Thyroid gland (tissue), 4 donors: ENCODE results near the gene MYO18B. TPM values are rescaled to one million over a fixed set of nuclear protein-coding genes. Genes with fewer than 3 reads are reported as not detected.

ENCODE experiments used
- DNase-seq, 2 donors: peaks; one replicate each; pipeline ENCODE4 v3.0.0-alpha.2; 2019
- H3K27ac ChIP-seq, 3 donors: fragments of 200-600 bp; sonication (generic); 1 replicate in 2 of 3; 2 replicates in 1 of 3; pipeline ENCODE4 v1.5.1; 2016 to 2019; ENCODE audit warnings: mild to moderate bottlenecking in 1 of 3, moderate library complexity in 1 of 3
- H3K27me3 ChIP-seq: fragments of 200-600 bp; sonication (generic); one replicate; pipeline ENCODE4 v1.5.1; 2019
- H3K36me3 ChIP-seq, 2 donors: fragments of 200-600 bp; sonication (generic); one replicate each; pipeline ENCODE4 v1.5.1; 2016 to 2019
- H3K4me1 ChIP-seq, 2 donors: fragments of 200-600 bp; sonication (generic); one replicate each; pipeline ENCODE4 v1.5.1; 2017 to 2019
- H3K4me3 ChIP-seq, 3 donors: fragments of 200-600 bp; sonication (generic); replicated peaks in 1 of 3; 1 replicate in 2 of 3; 2 replicates in 1 of 3; pipeline ENCODE4 v1.5.1; 2016; ENCODE audit warnings: mild to moderate bottlenecking in 1 of 3
- H3K9me3 ChIP-seq: fragments of 200-600 bp; sonication (generic); one replicate; pipeline ENCODE4 v1.5.1; 2017
- POLR2A ChIP-seq, 2 donors: fragments of 450-650 bp; IDR thresholded peaks; one replicate each; pipeline ENCODE4 v1.6.1; 2017; ENCODE audit warnings: antibody characterized with exemption in 2 of 2, mild to moderate bottlenecking in 2 of 2, moderate library complexity in 1 of 2
- WGBS, 2 donors: methylation state at CpG; one replicate each; pipeline ENCODE4 v1.1.5; 2017; 5-methylcytosine and 5-hydroxymethylcytosine counted together
- intact Hi-C: fragments of 100-400 bp; cut with DNase I; formaldehyde crosslinking; loops from one replicate; pipeline ENCODE4 v1.15.1; 2023
- total RNA-seq, 4 donors: library from RNA; depleted of rRNA; stranded (reverse); fragments of >200 nt; gene quantifications; one replicate each; pipeline ENCODE4 v1.2.3, GENCODE V29; 2016
- TF ChIP-seq, protein P1 (sequence below), 6 experiments: fragments of 200-600 bp in 3 of 6; fragments of 450-650 bp in 3 of 6; sonication (generic) in 3 of 6; IDR thresholded peaks; one replicate each; pipeline ENCODE4 v1.5.1; 2016 to 2019; ENCODE audit warnings: antibody characterized with exemption in 6 of 6, mild to moderate bottlenecking in 2 of 6, inconsistent platforms in 1 of 6, moderate library complexity in 1 of 6

MYO18B gene
- total RNA-seq, 4 donors from 2014 or later: 0.33 TPM; not detected in 3

GRCh38 chr22:25774575-25775026 lies 32.6 kb downstream of the MYO18B start:
- H3K4me1 ChIP-seq: no peaks in the 10 kb centered on the region
- no peaks in the 10 kb centered on the region for H3K27me3 ChIP-seq
- H3K9me3 ChIP-seq: no peaks in the 10 kb centered on the region
- no peak for DNase-seq
- no peak overlapping the region for H3K27ac ChIP-seq
- H3K36me3 ChIP-seq: no peaks in the 10 kb centered on the region
- no peak for TF ChIP-seq POLR2A (IDR thresholded peaks at IDR 0.05)
- TF ChIP-seq, protein P1, sequence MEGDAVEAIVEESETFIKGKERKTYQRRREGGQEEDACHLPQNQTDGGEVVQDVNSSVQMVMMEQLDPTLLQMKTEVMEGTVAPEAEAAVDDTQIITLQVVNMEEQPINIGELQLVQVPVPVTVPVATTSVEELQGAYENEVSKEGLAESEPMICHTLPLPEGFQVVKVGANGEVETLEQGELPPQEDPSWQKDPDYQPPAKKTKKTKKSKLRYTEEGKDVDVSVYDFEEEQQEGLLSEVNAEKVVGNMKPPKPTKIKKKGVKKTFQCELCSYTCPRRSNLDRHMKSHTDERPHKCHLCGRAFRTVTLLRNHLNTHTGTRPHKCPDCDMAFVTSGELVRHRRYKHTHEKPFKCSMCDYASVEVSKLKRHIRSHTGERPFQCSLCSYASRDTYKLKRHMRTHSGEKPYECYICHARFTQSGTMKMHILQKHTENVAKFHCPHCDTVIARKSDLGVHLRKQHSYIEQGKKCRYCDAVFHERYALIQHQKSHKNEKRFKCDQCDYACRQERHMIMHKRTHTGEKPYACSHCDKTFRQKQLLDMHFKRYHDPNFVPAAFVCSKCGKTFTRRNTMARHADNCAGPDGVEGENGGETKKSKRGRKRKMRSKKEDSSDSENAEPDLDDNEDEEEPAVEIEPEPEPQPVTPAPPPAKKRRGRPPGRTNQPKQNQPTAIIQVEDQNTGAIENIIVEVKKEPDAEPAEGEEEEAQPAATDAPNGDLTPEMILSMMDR (IDR thresholded peaks at IDR 0.05): peak in 1 of 6 experiments; percentile 7
- 44 to 74% methylated on average over 6 to 10 of the region's 12 CpGs for WGBS, 2 donors
- intact Hi-C loops: loop anchor here (10.0 kb wide), 1 partner anchor 540 kb away; no protein-coding TSS in a partner anchor
- H3K4me3 ChIP-seq: no peak overlapping the region

GRCh38 chr22:25775531-25775930 lies 33.5 kb downstream of the MYO18B start:
- TF ChIP-seq POLR2A (IDR thresholded peaks at IDR 0.05): no peak
- TF ChIP-seq, protein P1 (IDR thresholded peaks at IDR 0.05): no peak
- H3K9me3 ChIP-seq: no peaks in the 10 kb centered on the region
- no peak overlapping the region for H3K27ac ChIP-seq
- 52 to 64% methylated on average over 8 of the region's 8 CpGs for WGBS, 2 donors
- no peaks in the 10 kb centered on the region for H3K4me1 ChIP-seq
- no peak for DNase-seq
- H3K27me3 ChIP-seq: no peaks in the 10 kb centered on the region
- H3K4me3 ChIP-seq: no peak overlapping the region
- intact Hi-C loops: loop anchor here (10.0 kb wide), 1 partner anchor 541 kb away; no protein-coding TSS in a partner anchor
- H3K36me3 ChIP-seq: no peaks in the 10 kb centered on the region

- 82 to 83% methylated on average over 8 to 9 of the region's 9 CpGs for WGBS, 2 donors
- Histone ChIP-seq H3K4me3 (no peak overlapping the region), H3K27ac (no peak overlapping the region), H3K4me1 (no peaks in the 10 kb centered on the region), H3K36me3 (no peaks in the 10 kb centered on the region), H3K9me3 (no peaks in the 10 kb centered on the region), H3K27me3 (no peaks in the 10 kb centered on the region)
- no peak for TF ChIP-seq POLR2A (IDR thresholded peaks at IDR 0.05)
- TF ChIP-seq, protein P1 (IDR thresholded peaks at IDR 0.05): no peak
- no peak for DNase-seq
- intact Hi-C loops: loop anchor here (10.0 kb wide), 1 partner anchor 543 kb away; no protein-coding TSS in a partner anchor
Observed at GRCh38 chr22:25777411-25777810, 35.4 kb downstream of the MYO18B start.

- Histone ChIP-seq H3K4me3 (no peak overlapping the region), H3K36me3 (no peaks in the 10 kb centered on the region), H3K9me3 (no peaks in the 10 kb centered on the region), H3K27ac (no peak overlapping the region), H3K4me1 (no peaks in the 10 kb centered on the region), H3K27me3 (no peaks in the 10 kb centered on the region)
- 43 to 44% methylated on average over 8 of the region's 8 CpGs for WGBS, 2 donors
- no peak for DNase-seq
- TF ChIP-seq, protein P1 (IDR thresholded peaks at IDR 0.05): no peak
- TF ChIP-seq POLR2A (IDR thresholded peaks at IDR 0.05): no peak
- intact Hi-C loops: loop anchor here (10.0 kb wide), 1 partner anchor 543 kb away; no protein-coding TSS in a partner anchor
Observed at GRCh38 chr22:25777870-25778269, 35.9 kb downstream of the MYO18B start.

DNA sequence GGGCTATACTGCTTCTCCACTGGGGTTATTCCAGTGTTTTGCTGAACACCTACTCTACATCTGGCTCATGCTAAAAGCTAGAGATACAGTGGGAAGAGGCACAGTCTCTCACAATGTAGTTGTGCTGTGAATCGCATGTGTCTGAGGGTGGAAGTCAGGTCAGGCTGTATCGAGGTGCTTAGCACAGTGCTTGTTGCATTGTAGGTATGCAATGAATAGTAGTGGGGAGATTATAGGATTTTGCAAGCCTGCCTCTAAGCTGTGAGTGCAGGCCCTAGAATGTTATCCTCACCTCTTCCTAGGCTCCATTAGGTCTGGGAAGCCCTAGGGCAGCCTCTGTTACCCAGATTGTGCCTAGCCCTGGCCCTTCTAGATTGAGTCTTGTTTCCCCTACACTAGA lies 37.4 kb downstream of the MYO18B start:
- H3K4me1 ChIP-seq: no peaks in the 10 kb centered on the region
- no peak overlapping the region for H3K27ac ChIP-seq
- DNase-seq: no peak
- no peaks in the 10 kb centered on the region for H3K9me3 ChIP-seq
- TF ChIP-seq POLR2A (IDR thresholded peaks at IDR 0.05): no peak
- TF ChIP-seq, protein P1 (IDR thresholded peaks at IDR 0.05): no peak
- WGBS, 2 donors: 95 to 98% methylated on average over 2 of the region's 2 CpGs
- intact Hi-C loops: loop anchor here (10.0 kb wide), 1 partner anchor 545 kb away; no protein-coding TSS in a partner anchor
- no peaks in the 10 kb centered on the region for H3K27me3 ChIP-seq
- H3K4me3 ChIP-seq: no peak overlapping the region
- no peaks in the 10 kb centered on the region for H3K36me3 ChIP-seq
